Adrenal gland (tissue), 12 donors: ENCODE results near the gene MRPL28. TPM values are rescaled to one million over a fixed set of nuclear protein-coding genes. Genes with fewer than 3 reads are reported as not detected.

Experiments used
- DNase-seq, 7 donors: peaks; one replicate each; pipeline ENCODE4 v3.0.0-alpha.2; 2019 to 2020
- H3K27ac ChIP-seq, 5 donors: fragments of 200-600 bp; sonication (generic) in 4 of 5; 1 replicate in 3 of 5; 2 replicates in 2 of 5; pipeline versions ENCODE4 v1.5.1 to v1.8.0; 2016 to 2020; ENCODE audit warnings: mild to moderate bottlenecking in 1 of 5
- H3K27me3 ChIP-seq: fragments of 200-600 bp; 2 replicates; pipeline ENCODE4 v1.8.0; 2021
- H3K36me3 ChIP-seq, 2 donors: fragments of 200-600 bp; replicated peaks in 1 of 2; 1 replicate in 1 of 2; 2 replicates in 1 of 2; pipeline versions ENCODE4 v1.5.1 to v1.8.0; 2018 to 2022
- H3K4me1 ChIP-seq, 2 donors: fragments of 200-600 bp; replicated peaks in 1 of 2; 1 replicate in 1 of 2; 2 replicates in 1 of 2; pipeline versions ENCODE4 v1.5.1 to v1.8.0; 2018 to 2021
- H3K4me3 ChIP-seq, 4 donors: fragments of 200-600 bp; sonication (generic) in 3 of 4; one replicate each; pipeline ENCODE4 v1.5.1; 2016 to 2018
- H3K9me3 ChIP-seq, 3 donors: fragments of 200-600 bp; sonication (generic) in 1 of 3; replicated peaks in 1 of 3; 1 replicate in 2 of 3; 2 replicates in 1 of 3; pipeline versions ENCODE4 v1.5.1 to v1.8.0; 2016 to 2021
- POLR2A ChIP-seq, 2 donors: fragments of 450-650 bp; IDR thresholded peaks; one replicate each; pipeline ENCODE4 v1.6.1; 2017; ENCODE audit warnings: antibody characterized with exemption in 2 of 2, mild to moderate bottlenecking in 2 of 2, moderate library complexity in 1 of 2
- WGBS, 4 donors: extraction: QIAGEN DNeasy Blood & Tissue Kit in 2 of 4; methylation state at CpG; one replicate each; pipeline versions ENCODE4 v1.1.5 to v1.1.7; 2013 to 2017; 5-methylcytosine and 5-hydroxymethylcytosine counted together
- intact Hi-C, 2 donors: fragments of 100-400 bp; cut with DNase I; formaldehyde crosslinking; loops; one replicate each; pipeline versions ENCODE4 v1.14.1 to v1.15.0; 2022 to 2023
- polyA plus RNA-seq, 3 donors: library from polyadenylated mRNA; stranded (reverse); fragments of 200-250 nt in 2 of 3; fragments of 350-450 nt in 1 of 3; fragmentation: Illumina TruSeq in 1 of 3; extraction: RNeasy Lipid Tissue Mini Kit (QIAGEN cat#74804) in 1 of 3; gene quantifications; one replicate each; pipeline ENCODE4 v1.2.3, GENCODE V29; 2013 to 2014
- total RNA-seq, 9 donors: library from RNA; depleted of rRNA in 4 of 9; stranded (reverse); fragments of >200 nt in 4 of 9; fragments of 120-200 nt in 1 of 9; fragmentation: NEBNext Ultra II Directional in 1 of 9; extraction: Animal tissue kit (Norgen Biotek cat#: 25700) in 1 of 9; gene quantifications; one replicate each; pipeline versions ENCODE4 v1.1.0 to v1.2.4, GENCODE V29; 2013 to 2023
- TF ChIP-seq, protein P1 (sequence below), 6 experiments: fragments of 450-650 bp in 4 of 6; fragments of 200-600 bp in 2 of 6; sonication (generic) in 1 of 6; IDR thresholded peaks; 1 replicate in 5 of 6; 2 replicates in 1 of 6; pipeline versions ENCODE4 v1.5.1 to v1.8.0; 2016 to 2021; ENCODE audit warnings: antibody characterized with exemption in 6 of 6, mild to moderate bottlenecking in 2 of 6, moderate library complexity in 1 of 6
- donor health status: healthy with polysubstance abuse.
- donor health status: Bipolar disorder and iron deficiency.
- donor health status: DM: yes; HTN: yes; CAD: no.
- donor health status: DM: no; HTN: no; CAD: no.
- donor health status: DM: no; HTN: no; CAD: no.
- donor health status: DM: yes; HTN: yes; CAD: no.

The MRPL28 gene
- total and polyA plus RNA-seq, 12 donors = 42.9 to 155 (median 81.4) TPM

DNA sequence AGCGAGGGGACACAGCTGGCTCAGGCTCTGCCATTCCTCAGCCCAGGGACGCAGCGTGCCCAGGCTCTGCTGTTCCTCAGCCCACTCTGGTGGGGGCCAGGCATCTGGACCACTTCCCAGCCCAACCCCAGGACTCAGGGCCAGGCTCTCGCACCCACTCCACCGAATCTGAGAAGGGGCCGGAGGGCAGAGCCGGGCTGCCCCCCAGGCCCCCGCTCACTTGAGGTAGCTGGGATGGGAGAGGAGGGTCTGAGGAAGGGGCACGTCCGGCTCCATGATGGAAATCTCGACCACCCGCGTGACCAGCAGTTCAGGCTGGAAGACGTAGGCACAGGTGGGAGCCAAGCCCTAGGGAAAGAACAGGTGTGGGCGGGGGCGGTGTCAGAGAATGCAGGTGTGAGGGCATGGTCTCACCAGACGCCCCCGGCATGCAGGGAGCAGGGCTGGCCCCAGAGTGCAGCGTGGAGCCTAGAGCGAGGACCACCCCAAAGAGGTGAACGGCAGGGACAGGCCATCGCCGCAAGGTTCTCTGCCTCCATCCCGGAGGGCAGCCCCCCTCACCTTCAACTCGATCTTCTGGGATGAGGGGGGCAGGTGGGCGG is 6.6 kb upstream of the MRPL28 start:
- Histone ChIP-seq H3K27me3 (no peaks in the 10 kb centered on the region), H3K4me3 (no peak overlapping the region), H3K27ac (no peak overlapping the region), H3K36me3 (peaks cover 0 to 51% of the 10 kb centered on the region in 2 donors), H3K4me1 (peaks cover 7 to 16% of the 10 kb centered on the region in 2 donors), H3K9me3 (no peaks in the 10 kb centered on the region)
- intact Hi-C loops = no loop called here
- no peak for DNase-seq
- TF ChIP-seq POLR2A (IDR thresholded peaks at IDR 0.05) = no peak
- TF ChIP-seq, protein P1, sequence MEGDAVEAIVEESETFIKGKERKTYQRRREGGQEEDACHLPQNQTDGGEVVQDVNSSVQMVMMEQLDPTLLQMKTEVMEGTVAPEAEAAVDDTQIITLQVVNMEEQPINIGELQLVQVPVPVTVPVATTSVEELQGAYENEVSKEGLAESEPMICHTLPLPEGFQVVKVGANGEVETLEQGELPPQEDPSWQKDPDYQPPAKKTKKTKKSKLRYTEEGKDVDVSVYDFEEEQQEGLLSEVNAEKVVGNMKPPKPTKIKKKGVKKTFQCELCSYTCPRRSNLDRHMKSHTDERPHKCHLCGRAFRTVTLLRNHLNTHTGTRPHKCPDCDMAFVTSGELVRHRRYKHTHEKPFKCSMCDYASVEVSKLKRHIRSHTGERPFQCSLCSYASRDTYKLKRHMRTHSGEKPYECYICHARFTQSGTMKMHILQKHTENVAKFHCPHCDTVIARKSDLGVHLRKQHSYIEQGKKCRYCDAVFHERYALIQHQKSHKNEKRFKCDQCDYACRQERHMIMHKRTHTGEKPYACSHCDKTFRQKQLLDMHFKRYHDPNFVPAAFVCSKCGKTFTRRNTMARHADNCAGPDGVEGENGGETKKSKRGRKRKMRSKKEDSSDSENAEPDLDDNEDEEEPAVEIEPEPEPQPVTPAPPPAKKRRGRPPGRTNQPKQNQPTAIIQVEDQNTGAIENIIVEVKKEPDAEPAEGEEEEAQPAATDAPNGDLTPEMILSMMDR (IDR thresholded peaks at IDR 0.05) = no peak
- 93 to 97% (median 95%) methylated on average over 14 to 26 of the region's 26 CpGs for whole genome bisulfite sequencing, 4 donors

DNA sequence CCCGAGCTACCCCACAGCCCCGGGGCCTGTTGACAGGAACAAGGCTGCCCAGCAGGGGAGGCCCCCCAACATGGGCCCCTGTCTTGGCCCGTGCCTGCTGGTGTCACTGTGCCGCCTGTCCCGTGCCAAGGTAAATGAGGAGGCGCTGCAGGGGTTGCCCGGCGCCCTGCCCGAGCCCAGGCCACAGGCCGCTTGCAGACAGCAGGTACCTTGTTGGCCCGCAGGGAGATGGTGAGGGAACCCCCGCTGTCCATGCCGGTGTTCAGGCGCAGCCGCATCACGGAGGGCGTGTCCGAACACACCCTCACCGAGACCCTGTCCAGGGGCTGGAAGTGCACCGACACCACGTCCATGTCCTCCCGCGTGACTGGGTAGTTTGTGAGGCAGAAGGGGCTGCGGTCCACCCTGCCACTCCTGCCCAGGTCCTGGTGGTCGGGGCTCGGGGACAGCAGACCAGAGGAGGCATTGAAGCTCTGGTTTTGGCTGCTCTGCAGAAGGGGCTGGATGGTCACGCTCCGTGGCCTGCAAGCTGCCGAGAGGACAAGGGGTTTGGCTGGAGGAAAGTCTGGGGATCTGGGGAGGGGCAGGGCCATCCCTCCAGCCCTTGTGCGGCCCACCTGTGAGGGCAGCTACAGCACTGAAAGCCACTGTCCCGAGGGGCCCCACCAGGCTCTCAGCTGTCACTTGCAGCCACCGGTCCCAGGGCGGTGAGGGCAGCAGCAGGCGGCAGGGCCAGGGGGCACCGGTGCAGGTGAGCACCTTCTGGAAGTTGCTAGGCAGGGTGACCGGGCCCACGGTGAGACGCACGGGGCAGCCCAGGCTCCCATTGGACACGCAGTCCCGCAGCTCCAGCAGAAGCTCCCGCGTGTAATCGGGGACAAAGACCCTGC is 5.8 kb upstream of the MRPL28 start:
- TF ChIP-seq, protein P1 (IDR thresholded peaks at IDR 0.05) = no peak
- TF ChIP-seq POLR2A (IDR thresholded peaks at IDR 0.05) = no peak
- peaks cover 0 to 53% of the 10 kb centered on the region in 2 donors for H3K36me3 ChIP-seq
- no peaks in the 10 kb centered on the region for H3K27me3 ChIP-seq
- intact Hi-C loops = no loop called here
- H3K27ac ChIP-seq = no peak overlapping the region
- 92 to 95% (median 94%) methylated on average over 7 to 44 of the region's 44 CpGs for WGBS, 4 donors
- no peaks in the 10 kb centered on the region for H3K9me3 ChIP-seq
- no peak for DNase-seq
- H3K4me1 ChIP-seq = peaks cover 7 to 16% of the 10 kb centered on the region in 2 donors
- no peak overlapping the region for H3K4me3 ChIP-seq

DNA sequence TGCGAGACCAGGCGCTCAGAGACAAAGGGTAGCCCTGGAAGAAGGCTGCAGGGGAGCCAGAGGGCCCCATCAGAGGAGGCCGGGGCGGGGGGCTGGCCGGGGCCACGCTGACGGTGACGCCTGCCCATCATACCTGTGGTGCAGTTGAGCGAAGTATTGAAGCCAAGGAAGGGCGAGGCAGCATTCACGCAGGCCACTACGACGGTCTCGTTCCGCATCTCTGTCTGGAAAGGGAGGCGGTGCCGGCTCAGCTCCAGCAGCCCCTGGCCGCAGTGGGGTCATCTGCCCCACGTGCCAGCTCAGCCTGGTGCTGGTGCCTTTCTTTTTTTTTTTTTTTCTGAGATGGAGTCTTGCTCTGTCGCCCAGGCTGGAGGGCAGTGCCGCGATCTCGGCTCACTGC is 4.9 kb upstream of the MRPL28 start:
- intact Hi-C loops = no loop called here
- H3K36me3 ChIP-seq = peaks cover 0 to 53% of the 10 kb centered on the region in 2 donors
- WGBS, 4 donors = 91 to 97% (median 93%) methylated on average over 16 to 23 of the region's 23 CpGs
- H3K9me3 ChIP-seq = no peaks in the 10 kb centered on the region
- no peaks in the 10 kb centered on the region for H3K27me3 ChIP-seq
- H3K27ac ChIP-seq = no peak overlapping the region
- H3K4me1 ChIP-seq = peaks cover 0 to 14% of the 10 kb centered on the region in 2 donors
- no peak for DNase-seq
- no peak overlapping the region for H3K4me3 ChIP-seq
- no peak for TF ChIP-seq POLR2A (IDR thresholded peaks at IDR 0.05)
- TF ChIP-seq, protein P1 (IDR thresholded peaks at IDR 0.05) = no peak

DNA sequence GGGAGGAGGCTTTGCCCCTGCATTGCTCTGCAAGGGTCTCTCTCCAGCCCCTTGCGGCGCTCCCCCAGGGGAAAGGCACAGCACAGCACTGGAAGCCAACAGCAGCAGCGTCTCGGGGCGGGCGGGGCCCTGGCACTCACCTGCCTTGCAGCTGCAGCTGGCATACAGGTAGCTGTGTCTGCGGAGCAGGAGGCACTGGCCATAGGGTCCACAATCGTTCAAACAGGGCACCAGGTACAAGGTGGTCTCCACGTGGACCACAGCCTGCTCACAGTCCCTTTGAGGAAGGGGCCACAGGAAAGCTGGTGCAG is 4.2 kb upstream of the MRPL28 start:
- Histone ChIP-seq H3K27ac (no peak overlapping the region), H3K4me3 (no peak overlapping the region), H3K9me3 (no peaks in the 10 kb centered on the region), H3K4me1 (peaks cover 4 to 14% of the 10 kb centered on the region in 2 donors), H3K27me3 (no peaks in the 10 kb centered on the region), H3K36me3 (peaks cover 0 to 53% of the 10 kb centered on the region in 2 donors)
- DNase-seq = no peak
- 93 to 94% methylated on average over 9 of the region's 9 CpGs; no CpG with 5 or more reads in 2 of the 4 donors for WGBS, 4 donors
- intact Hi-C loops = no loop called here
- TF ChIP-seq, protein P1 (IDR thresholded peaks at IDR 0.05) = no peak
- no peak for TF ChIP-seq POLR2A (IDR thresholded peaks at IDR 0.05)
